ENCODE results near the gene PTPRA.

PTPRA gene

DNA sequence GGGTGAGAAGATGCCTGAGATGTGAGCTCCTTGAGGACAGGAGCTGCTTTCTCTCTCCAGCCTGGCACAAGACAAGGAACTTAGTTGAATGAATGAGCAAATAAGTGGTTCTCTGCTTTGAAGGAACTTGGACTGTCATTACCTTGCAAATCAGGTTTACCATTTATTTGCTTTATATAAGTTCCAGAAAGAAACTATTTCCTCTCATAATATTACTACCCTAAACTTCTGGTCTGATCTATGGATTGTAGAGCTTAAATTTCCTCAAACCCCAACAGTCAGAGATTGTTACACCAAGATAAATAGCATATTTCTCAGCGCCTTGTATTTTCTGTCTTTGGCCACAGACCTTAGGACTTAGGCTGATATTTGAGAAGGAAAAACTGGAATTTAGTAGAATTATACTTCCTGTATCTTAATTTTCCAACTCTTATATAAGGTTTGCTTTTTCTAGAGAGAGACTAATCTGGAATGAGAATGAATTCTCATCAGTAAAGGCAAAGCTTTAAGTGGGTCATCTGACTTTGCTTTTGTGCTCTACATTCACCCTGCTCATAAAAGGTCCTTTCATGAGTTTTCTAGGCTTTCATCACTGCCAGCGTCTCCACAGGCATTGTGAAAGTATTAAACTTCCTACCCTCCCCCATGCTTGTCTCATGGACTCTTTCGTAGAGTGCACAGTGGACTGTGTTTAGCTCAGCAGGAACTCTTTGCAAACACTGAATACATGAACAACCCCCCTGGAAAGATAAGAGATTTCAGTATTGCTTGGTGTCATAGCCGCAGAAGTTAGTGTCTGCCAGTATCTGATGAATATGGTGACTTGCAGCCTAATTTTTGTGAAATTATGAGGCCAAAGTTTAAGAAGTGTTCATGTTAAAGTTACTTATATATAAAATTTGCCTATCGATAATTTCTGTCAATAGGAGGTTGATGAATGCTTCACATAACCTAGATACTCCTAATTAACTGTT lies 74.0 kb downstream of the PTPRA start:
- no peak for DNase-seq

GRCh38 chr20:2948968-2949367 lies 75.7 kb downstream of the PTPRA start:
- no peak for DNase-seq

GRCh38 chr20:2952766-2953165 lies 79.5 kb downstream of the PTPRA start:
- DNase-seq: no peak

DNA sequence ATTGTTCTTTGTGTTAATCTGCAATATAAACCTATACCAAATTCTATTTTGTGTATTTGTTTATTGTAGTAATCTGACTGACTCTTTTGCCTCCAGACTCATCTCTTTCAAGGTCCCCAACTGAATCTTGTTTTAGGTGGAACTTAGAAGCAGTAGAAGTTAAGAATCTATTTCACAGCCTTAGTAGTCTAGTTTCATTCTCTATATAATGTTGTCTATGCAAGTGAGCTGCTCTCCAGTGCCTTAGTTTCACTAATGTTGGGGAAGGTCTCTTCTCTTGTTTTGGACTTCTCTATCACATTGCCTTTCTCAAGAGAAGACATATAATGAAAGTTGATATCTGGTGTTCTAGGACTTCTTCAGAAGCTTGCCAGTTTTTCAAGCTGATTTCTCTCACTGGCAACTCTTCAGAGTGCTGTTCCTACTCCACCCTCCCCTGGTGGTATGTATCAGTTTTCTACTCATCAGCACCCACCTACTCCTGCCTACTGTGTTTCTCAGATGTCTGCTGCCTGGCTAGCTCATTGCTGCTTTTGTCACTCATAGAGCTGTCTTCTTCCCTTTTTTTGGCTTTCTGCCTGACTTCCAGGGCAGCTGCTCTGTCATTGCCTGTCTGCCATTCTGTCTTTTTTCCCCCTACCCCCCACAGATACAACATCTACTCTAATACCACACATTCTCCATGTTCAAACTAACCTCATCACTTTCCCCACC lies 82.1 kb downstream of the PTPRA start:
- DNase-seq: no peak

DNA sequence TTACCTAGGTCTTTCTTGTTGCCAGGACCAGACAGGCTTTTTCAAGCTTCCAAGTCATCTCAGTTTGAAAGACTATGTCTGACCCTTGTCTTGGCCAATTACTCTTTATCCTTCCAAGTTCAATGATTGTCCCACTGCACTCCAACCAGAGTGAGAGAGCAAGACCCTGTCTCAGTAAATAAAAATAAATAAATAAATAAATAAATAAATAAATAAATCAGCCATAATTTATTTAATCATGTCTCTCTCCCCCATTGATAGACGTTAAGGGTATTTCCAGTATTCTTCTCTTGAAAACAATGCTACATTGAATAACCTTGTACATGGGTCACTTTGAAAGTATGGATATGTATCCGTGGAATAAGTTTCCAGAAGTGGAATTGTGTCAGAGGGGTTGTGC lies 83.2 kb downstream of the PTPRA start:
- no peak for DNase-seq

GRCh38 chr20:2967841-2968240 lies 94.6 kb downstream of the PTPRA start:
- no peak for DNase-seq

DNA sequence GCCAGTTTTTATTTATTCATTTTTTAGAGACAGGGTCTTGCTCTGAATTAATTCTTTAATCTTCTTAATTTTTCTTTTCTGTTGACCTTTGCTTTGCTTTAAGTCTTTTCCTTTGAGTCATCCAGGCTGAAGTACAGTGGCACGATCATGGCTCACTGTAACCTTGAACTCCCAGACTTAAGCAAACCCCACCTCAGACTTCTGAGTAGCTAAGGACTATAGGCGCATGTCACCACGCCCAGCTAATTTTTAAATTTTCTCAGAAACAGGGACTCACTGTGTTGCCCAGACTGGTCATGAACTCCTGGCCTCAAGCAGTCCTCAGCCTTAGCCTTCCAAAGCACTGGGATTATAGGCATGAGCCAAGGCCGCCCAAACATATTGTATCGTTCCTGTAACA lies 98.8 kb downstream of the PTPRA start:
- DNase-seq: no peak

GRCh38 chr20:2973574-2973973 lies 100.3 kb downstream of the PTPRA start:
- DNase-seq: no peak

DNA sequence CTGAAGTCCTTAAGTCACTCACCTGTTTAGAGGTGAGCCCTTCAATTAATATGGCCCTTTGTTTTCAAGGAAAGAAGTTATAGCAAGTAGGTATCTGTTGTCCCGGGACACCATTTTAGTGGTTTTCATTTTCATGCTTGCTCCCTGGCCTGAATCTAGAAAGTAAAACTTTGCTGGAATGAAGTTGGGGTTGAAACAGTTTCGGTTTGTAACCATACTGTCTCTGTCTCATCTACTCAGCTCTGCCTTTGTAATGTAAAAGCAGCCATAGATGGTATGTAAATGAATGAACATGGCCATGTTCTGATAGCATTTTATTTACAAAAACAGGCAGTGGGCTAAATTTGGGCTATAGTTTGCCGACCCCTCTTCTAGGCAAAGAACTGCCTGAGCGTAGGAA lies 105.2 kb downstream of the PTPRA start:
- DNase-seq: no peak

DNA sequence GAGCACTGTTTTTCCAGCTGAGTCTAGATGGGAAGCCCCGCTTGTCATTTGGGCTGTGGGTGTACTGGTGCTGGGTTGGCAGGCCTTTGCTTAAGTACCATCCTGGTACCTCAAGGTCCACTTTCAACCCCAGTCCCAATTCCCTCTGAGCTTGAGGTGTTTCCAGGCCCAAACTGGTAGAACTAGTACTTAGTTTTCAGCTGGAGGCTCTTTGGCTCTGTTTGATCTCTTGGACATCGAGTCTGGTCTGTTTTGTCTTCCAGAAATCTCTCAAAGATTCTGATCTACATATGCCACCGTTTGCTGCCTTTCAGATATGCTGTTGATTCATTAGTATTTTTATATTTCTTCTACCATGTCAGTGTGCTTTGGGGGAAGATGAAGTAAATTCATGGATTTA lies 108.4 kb downstream of the PTPRA start:
- DNase-seq: no peak

GRCh38 chr20:2983508-2983907 lies 110.2 kb downstream of the PTPRA start:
- no peak for DNase-seq

DNA sequence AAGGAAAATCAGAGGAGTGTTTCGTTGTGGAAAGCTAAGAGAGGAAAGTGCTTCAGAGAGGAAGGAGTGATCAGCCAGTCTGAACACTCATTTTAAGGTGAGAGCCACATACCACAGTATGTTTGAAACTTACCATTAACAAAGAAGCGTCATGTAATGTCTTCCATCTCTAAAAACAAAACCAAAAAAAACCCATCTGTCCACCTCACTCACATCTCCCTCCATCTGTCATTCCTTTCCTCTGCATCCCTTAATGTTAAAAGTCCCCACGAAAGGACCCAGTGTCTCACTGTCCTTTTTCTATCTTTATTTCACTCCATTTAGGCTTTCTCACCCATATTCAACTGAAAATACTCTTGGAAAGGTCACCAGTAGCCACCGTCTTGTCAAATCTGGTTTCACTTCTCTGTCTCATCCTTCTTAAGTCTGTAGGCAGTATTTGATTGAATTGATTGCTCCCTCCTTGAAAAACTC lies 110.8 kb downstream of the PTPRA start:
- DNase-seq: no peak

DNA sequence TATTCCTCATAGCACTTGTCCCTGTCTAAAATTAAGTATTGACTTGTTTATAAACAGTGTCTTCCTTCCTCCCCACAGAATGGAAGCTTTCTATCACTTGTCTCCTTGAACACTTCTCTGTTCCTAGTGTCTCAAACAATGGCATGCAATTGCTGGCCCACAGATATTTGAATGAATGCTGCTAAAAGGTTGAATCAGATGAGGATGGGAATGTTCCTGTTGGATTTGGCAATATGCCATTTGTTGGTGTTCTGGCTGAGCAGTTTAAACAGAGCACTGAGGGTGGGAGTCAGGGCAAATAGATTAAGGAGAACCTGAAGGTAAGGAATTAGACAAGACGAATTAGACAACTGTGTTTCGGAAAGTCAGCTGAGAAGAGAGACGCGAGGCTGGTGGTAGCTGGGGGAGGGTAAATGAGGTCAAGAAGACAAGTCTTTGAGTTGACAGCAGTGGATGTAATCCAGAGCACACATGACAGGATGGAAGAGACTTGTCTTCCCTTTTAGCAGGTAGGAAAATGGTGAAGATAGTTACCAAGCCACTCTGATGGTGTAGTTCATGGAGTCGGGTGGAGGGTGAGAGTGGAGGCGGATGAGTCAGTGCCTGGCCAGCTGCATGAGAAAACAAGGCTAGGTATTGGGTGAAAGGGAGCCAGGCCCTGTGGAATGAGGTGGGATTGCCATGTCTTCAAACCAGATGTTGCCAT lies 111.8 kb downstream of the PTPRA start:
- DNase-seq: peak in 1 of 2 experiments; percentile 13

- DNase-seq: peak; percentile 17 to 21
Measured at GRCh38 chr20:2986466-2986865, 113.2 kb downstream of the PTPRA start.

- DNase-seq: no peak
Measured at GRCh38 chr20:2987861-2988260, 114.6 kb downstream of the PTPRA start.

DNA sequence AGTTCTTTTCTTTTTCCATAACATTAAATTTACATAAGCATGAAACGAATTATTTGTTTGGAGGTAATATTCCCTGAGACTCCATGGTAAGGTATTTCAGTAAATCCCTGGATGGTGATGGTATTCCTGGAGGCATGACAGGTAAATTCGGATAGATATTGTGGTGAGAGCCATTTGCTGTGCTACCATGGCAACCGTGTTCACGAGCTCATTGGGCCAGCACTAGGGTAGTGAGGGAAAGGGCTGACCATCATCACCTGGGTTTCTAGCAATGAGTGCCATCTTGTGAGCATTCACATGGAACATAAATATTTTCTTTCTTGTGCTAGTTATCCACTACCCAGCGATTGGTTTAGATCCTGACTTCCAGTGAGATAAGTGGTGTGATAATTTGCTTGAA lies 118.3 kb downstream of the PTPRA start:
- DNase-seq: no peak

GRCh38 chr20:2993250-2993649 lies 120.0 kb downstream of the PTPRA start:
- DNase-seq: no peak

DNA sequence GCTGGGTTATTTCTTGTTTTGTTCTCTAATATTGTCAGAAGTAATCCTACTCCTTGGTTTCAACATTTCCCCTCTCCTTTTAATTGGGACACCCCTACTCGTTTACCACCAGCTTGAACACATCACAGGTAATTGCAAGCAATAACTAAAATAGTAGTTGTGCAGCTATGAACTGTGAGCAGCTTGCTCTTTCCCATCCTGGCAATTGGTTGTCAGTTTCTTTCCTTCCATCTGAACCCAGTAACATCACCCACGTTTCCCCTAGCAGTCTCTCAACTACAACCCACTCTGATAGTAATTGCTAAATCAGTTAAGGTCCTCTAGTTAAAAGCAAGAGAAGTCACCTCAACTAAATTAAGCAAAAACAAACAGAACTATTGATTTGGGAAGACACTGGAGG lies 122.5 kb downstream of the PTPRA start:
- DNase-seq: no peak

GRCh38 chr20:2998728-2999127 lies 125.4 kb downstream of the PTPRA start:
- no peak for DNase-seq

- DNase-seq: no peak
Measured at GRCh38 chr20:3000852-3001523, 127.7 kb downstream of the PTPRA start.

GRCh38 chr20:3003416-3003815 lies 130.1 kb downstream of the PTPRA start:
- DNase-seq: no peak

- DNase-seq: no peak
Measured at GRCh38 chr20:3010985-3011723, 137.9 kb downstream of the PTPRA start.

All from stimulated activated CD4-positive, alpha-beta T cell treated with anti-CD3 and anti-CD28 coated beads, Interleukin-4, amount 100 ng/mL, for 4 hours (primary cell).